Measurements from ENCODE around the gene LCNL1. TPM values are rescaled to one million over a fixed set of nuclear protein-coding genes. Genes with fewer than 3 reads are reported as not detected.
A peak's percentile ranks its signal among the peaks of the same experiment; 100 is the strongest.

LCNL1 gene
- total and polyA plus RNA-seq, 4 donors: 0.01 to 0.08 TPM; not detected in 2

GRCh38 chr9:137028263-137029057, 45.7 kb downstream of the LCNL1 start:
- DNase-seq (ENCODE audit: low spot score): peak; percentile 71
- no peaks in the 10 kb centered on the region for H3K27me3 ChIP-seq (ENCODE audit: control insufficient read depth in 4 of 4, insufficient read depth in 4 of 4, low read length in 3 of 4)
- H3K4me1 ChIP-seq (ENCODE audit: control insufficient read depth in 4 of 4, insufficient read depth in 4 of 4, low read length in 3 of 4): peaks cover 33 to 58% (median 42%) of the 10 kb centered on the region in 4 donors
- H3K27ac ChIP-seq (ENCODE audit: low read depth in 1 of 2, low read length in 2 of 2): peak overlapping the region in 1 of 2 donors; percentile 25
- H3K9me3 ChIP-seq (ENCODE audit: control insufficient read depth in 4 of 4, low read length in 3 of 4): no peaks in the 10 kb centered on the region
- peak overlapping the region in 2 of 3 donors; percentile 53 to 72 for H3K4me3 ChIP-seq (ENCODE audit: low read depth in 1 of 3, low read length in 3 of 3)
- under 1% methylated on average over 98 of the region's 98 CpGs for WGBS
- H3K9ac ChIP-seq (ENCODE audit: low read depth in 1 of 2, low read length in 2 of 2): peak overlapping the region; percentile 23 to 55
- TF ChIP-seq YY1 (IDR thresholded peaks at IDR 0.05): no peak
- no peak for TF ChIP-seq JUND (IDR thresholded peaks at IDR 0.05)
- TF ChIP-seq CTCF (IDR thresholded peaks at IDR 0.05; ENCODE audit: low read depth, low read length, missing input control): peak; percentile 51
- peak in 1 of 2 donors; percentile 18 for TF ChIP-seq RAD21 (IDR thresholded peaks at IDR 0.05)
- no peak for TF ChIP-seq SP1 (IDR thresholded peaks at IDR 0.05)
- TF ChIP-seq MAX (IDR thresholded peaks at IDR 0.05): no peak
- TF ChIP-seq HNF4G (IDR thresholded peaks at IDR 0.05): no peak
- no peaks in the 10 kb centered on the region for H3K36me3 ChIP-seq (ENCODE audit: control insufficient read depth in 4 of 4, insufficient read depth in 3 of 4, low read depth in 1 of 4, low read length in 3 of 4)

- no peak for TF ChIP-seq FOXA2 (IDR thresholded peaks at IDR 0.05)
- TF ChIP-seq CTCF (IDR thresholded peaks at IDR 0.05; ENCODE audit: low read depth, low read length, missing input control): peak; percentile 80
- TF ChIP-seq RAD21 (IDR thresholded peaks at IDR 0.05): peak; percentile 41 to 77
- peak; percentile 60 for TF ChIP-seq NR2F2 (IDR thresholded peaks at IDR 0.05)
- peak; percentile 9 for TF ChIP-seq SP1 (IDR thresholded peaks at IDR 0.05)
- Histone ChIP-seq H3K4me3 (ENCODE audit: low read depth in 1 of 3, low read length in 3 of 3) (peak overlapping the region in 1 of 3 donors; percentile 72), H3K27me3 (ENCODE audit: control insufficient read depth in 4 of 4, insufficient read depth in 4 of 4, low read length in 3 of 4) (no peaks in the 10 kb centered on the region), H3K4me1 (ENCODE audit: control insufficient read depth in 4 of 4, insufficient read depth in 4 of 4, low read length in 3 of 4) (peaks cover 28 to 51% (median 35%) of the 10 kb centered on the region in 4 donors), H3K36me3 (ENCODE audit: control insufficient read depth in 4 of 4, insufficient read depth in 3 of 4, low read depth in 1 of 4, low read length in 3 of 4) (no peaks in the 10 kb centered on the region), H3K9ac (ENCODE audit: low read depth in 1 of 2, low read length in 2 of 2) (no peak overlapping the region), H3K27ac (ENCODE audit: low read depth in 1 of 2, low read length in 2 of 2) (peak overlapping the region; percentile 25 to 53), H3K9me3 (ENCODE audit: control insufficient read depth in 4 of 4, low read length in 3 of 4) (no peaks in the 10 kb centered on the region)
- 31% methylated on average over 19 of the region's 19 CpGs for WGBS
- peak; percentile 88 for DNase-seq (ENCODE audit: low spot score)
Observed at GRCh38 chr9:137029058-137029936, 46.5 kb downstream of the LCNL1 start.

- Histone ChIP-seq H3K27ac (ENCODE audit: low read depth in 1 of 2, low read length in 2 of 2) (peak overlapping the region; percentile 6 to 53), H3K9ac (ENCODE audit: low read depth in 1 of 2, low read length in 2 of 2) (no peak overlapping the region), H3K4me1 (ENCODE audit: control insufficient read depth in 4 of 4, insufficient read depth in 4 of 4, low read length in 3 of 4) (peaks cover 25 to 46% (median 37%) of the 10 kb centered on the region in 4 donors), H3K9me3 (ENCODE audit: control insufficient read depth in 4 of 4, low read length in 3 of 4) (no peaks in the 10 kb centered on the region), H3K4me3 (ENCODE audit: low read depth in 1 of 3, low read length in 3 of 3) (no peak overlapping the region), H3K36me3 (ENCODE audit: control insufficient read depth in 4 of 4, insufficient read depth in 3 of 4, low read depth in 1 of 4, low read length in 3 of 4) (no peaks in the 10 kb centered on the region), H3K27me3 (ENCODE audit: control insufficient read depth in 4 of 4, insufficient read depth in 4 of 4, low read length in 3 of 4) (no peaks in the 10 kb centered on the region)
- 72% methylated on average over 15 of the region's 15 CpGs for WGBS
- DNase-seq (ENCODE audit: low spot score): no peak
- TF ChIP-seq EGR1 (IDR thresholded peaks at IDR 0.05; ENCODE audit: low read depth in 2 of 2) (no peak), SP1 (IDR thresholded peaks at IDR 0.05) (no peak), JUND (IDR thresholded peaks at IDR 0.05) (no peak), RXRA (IDR thresholded peaks at IDR 0.05) (no peak), REST (IDR thresholded peaks at IDR 0.05) (no peak), CTCF (IDR thresholded peaks at IDR 0.05; ENCODE audit: low read depth, low read length, missing input control) (no peak), NR2F2 (IDR thresholded peaks at IDR 0.05) (no peak)
Observed at GRCh38 chr9:137030006-137030405, 47.2 kb downstream of the LCNL1 start.
